Measurements from ENCODE around the gene ZNF200. TPM values are rescaled to one million over a fixed set of nuclear protein-coding genes. Genes with fewer than 3 reads are reported as not detected.
"Not testable (repeated sequence)": the region's sequence is repeated elsewhere in the genome, so short reads cannot be mapped to it uniquely, and the experiment has no call there.

The ZNF200 gene
- total RNA-seq, 1 experiment from 2014 or later, result 14.9 TPM

DNA sequence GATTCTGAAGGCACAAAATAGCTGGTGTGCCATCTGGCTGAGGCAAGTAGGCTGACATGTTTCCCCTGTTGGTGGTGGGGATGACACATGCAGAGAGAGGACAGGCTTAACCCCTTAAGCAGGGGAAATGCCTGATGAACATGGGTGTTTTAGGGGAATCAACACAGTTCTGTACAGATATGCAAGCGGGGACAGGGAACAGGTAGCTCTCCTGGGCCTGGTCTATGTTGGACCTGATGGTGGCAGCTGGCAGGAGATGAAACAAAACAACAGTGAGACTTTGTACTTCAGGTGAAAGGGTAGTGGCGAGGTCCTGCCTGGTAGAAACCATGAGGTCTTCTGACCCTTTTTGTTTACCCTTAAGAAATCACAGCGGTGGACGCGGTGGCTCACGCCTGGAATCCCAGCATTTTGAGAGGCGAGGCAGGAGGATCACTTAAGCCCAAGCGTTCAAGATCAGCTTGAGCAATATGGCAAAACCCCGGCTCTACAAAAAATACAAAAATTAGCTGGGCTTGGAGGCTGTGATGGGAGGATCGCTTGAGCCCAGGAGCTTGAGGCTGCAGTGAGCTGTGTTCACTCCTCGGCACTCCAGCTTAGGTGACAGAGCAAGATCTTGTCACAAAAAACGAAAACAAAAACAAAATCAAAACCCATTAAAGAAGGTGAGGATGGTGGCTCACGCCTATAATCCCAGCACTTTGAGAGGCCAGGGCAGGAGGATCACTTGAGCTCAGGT lies 36.5 kb downstream of the ZNF200 start:
- DNase-seq (ENCODE audit: low read depth), result peak; percentile 11

DNA sequence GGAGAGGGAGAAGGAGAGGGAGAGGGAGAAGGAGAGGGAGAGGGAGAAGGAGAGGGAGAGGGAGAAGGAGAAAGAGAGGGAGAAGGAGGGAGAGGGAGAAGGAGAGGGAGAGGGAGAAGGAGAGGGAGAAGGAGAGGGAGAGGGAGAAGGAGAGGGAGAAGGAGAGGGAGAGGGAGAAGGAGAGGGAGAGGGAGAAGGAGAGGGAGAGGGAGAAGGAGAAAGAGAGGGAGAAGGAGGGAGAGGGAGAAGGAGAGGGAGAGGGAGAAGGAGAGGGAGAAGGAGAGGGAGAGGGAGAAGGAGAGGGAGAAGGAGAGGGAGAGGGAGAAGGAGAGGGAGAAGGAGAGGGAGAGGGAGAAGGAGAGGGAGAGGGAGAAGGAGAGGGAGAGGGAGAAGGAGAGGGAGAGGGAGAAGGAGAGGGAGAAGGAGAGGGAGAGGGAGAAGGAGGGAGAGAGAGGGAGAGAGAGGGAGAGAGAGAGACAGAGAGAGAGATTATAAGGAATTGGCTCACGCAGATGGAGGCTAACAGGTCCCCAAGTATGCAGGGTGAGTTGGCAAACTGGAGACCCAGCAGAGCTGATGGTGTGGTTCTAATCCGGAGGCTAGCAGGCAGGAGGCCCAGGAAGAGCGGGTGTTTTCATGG lies 37.1 kb downstream of the ZNF200 start:
- DNase-seq (ENCODE audit: low read depth), result not testable (repeated sequence)

- no peak for DNase-seq (ENCODE audit: low read depth)
Measured at GRCh38 chr16:3195975-3196374, 39.0 kb downstream of the ZNF200 start.

- DNase-seq (ENCODE audit: low read depth), result no peak
Measured at GRCh38 chr16:3194792-3195191, 40.2 kb downstream of the ZNF200 start.

GRCh38 chr16:3193221-3194212 lies 41.4 kb downstream of the ZNF200 start:
- DNase-seq (ENCODE audit: low read depth), result no peak

DNA sequence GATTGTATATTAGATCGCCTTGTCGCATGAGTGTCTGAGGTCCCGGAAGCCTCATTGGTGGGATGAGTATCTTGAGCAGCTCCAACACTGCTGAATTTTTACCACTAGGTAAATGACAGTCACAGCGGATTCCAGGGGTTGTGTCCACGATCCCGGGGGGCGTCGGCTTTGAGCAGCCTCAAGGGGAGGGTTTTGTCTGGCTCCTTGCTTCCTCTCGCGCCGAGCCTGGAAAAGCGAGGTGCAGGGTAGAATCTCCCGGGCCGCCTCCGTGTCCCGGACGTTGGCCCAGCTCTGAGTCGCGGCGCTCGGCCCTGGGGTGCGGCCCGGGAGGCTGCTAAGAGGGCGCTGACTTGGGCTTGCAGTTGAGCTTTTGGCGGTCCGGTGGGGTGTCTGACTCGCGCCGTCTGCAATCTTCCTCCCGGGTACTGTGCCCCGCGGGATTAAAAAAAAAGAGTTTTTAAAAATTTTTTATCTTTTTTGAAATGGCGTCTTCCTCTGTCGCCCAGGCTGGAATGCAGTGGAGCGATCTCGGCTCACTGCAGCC lies 42.4 kb downstream of the ZNF200 start:
- DNase-seq (ENCODE audit: low read depth), result peak; percentile 11

DNA sequence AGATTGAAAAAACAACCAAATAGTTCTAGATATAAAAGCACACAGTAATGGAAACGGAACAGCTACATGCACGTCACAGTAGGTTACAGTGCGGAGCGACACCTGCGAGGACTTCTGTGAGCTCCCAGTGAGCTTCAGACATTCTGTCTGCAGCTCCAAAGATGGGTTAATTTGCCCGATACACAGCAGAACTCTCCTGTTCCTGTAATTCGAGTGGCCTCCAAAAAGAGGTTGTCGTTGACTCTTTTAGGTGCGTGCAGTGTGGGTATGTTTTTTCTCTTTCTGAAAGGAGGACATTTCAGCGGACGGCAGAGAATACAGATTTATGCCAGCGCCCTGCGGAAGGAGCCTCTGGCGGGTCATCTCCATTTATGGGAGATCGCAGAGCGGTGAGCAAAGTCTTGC lies 44.0 kb downstream of the ZNF200 start:
- DNase-seq (ENCODE audit: low read depth), result no peak

GRCh38 chr16:3189869-3190268 lies 45.1 kb downstream of the ZNF200 start:
- DNase-seq (ENCODE audit: low read depth), result no peak

- peak; percentile 60 for DNase-seq (ENCODE audit: low read depth)
Measured at GRCh38 chr16:3188925-3189825, 45.8 kb downstream of the ZNF200 start.

DNA sequence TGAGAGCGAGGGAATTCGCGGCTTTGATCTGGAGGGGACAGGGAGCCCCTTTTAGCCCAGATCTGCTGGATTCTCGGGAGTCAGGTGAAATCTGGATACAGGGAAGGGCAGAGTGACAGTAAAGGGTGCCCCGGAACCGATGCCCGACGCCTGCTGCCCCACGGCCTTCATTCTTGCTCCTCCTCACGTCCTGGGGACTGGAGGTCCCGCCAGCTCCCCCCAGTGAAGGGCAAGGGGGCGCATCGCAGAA lies 46.4 kb downstream of the ZNF200 start:
- DNase-seq (ENCODE audit: low read depth), result no peak

DNA sequence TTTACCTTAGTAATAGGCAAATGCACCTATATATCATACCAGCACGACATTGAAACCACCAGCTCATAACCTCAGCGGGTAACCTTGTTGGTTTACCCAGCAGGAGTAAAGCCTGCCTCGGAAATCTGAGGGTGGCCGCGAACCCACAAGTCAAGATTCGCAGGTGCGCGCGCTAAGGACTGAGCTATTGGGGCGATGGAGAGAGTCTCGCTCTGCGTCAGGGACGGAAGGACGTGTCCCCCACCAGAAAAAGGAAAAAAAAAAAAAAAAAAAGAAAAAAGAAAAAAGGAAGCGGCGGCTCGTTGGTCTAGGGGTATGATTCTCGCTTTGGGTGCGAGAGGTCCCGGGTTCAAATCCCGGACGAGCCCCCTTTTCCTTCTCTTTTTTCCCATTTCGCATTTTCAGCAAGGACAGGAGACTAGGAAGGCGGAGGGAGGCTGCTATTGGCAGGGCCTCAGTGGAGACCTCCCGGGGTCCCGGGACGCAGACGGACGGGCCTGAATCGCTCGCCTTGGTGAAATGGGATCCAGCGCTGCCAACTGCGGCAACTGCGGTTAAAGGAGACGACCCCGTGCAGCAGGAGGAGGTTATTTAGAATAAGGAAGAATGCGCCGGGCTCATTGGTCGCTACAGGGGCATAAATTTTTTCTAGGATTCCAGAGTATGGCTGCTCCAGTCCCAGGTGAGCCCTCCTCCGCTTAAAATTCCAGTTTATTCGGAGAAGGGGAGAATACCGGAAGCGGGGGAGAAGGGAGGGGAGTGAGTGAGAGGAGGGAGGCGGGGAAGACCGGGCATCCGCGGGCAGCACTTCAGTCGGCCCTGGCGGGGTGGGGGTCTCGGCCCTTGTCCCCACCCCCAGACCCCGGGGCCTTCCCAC lies 46.9 kb downstream of the ZNF200 start, which contains the start of gene OR1F1:
TSS of gene OR1F1 (plus strand) at position 407 of the 877 bp plus-strand sequence.
- DNase-seq (ENCODE audit: low read depth), result peak; percentile 56

DNA sequence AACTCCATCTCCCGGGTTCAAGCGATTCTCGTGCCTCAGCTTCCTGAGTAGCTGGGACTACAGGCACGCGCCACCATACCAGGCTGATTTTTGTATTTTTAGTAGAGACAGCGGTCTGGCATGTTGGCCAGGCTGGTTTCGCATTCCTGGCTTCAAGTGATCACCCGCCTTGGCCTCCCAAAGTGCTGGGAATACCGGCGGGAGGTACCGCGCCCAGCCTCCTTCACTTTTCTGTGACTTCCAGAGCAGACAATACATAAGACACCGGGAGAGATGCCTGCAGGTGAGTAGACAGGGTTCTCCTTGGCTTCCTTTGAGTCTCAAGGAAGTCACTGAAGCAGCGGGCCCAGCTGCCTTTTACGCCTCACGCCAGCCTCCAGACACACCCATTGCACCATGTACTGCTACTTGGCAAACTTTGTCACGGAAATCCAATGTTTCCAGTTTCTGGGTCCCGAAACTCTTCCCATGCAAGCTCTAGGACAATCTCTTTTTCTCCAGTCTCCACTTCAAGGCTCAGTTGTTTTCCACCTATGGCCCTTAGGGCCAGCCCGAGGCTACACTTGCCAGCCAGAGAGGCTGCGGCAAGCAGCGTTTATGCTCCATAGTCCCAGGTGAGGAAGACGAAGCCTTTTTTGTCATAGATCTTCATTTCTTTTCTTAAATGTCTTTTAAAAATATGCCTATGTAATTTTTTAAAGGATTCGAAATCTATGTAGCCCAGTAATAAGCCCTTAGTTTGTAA lies 47.8 kb downstream of the ZNF200 start:
- DNase-seq (ENCODE audit: low read depth), result no peak

- DNase-seq (ENCODE audit: low read depth), result peak; percentile 11
Measured at GRCh38 chr16:3183445-3184139, 51.4 kb downstream of the ZNF200 start.

DNA sequence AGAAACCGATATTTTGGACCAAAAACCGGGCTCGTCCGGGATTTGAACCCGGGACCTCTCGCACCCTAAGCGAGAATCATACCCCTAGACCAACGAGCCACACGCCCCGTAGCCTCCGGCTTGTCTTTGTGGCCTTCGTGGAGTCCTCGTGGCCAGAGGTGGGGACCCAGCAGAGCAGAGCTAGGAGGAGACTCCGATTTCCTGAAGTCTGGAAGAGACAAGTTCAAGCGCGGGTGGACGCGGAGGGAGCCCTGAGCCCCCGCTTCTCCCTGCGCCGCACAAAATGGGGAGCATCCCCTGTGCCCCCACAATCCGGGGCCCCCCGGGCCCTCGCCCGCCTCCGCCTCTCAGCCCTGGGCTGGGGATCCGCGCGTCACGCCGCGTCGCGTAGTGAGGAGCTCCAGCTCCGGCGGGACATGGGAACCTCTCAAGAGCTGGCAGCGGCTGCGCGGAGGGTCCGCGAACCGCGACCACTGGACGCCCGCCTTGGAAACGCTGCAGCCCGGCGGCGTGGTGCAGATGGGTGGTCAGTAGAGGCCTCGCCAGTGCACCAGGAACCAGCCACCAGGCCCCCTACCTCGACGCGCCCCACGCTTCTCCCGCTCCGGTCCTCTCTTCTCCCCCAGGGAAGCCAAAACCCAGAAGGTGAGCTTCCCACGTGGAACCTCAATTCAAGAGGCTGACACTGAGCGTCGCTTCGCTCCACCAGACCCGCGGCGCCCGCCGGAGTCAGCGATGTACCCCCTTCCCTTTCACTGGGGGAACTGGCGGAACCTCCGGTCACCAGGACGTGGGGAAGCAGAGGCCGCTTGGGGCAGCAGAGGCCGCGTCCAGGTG lies 52.1 kb downstream of the ZNF200 start:
- DNase-seq (ENCODE audit: low read depth), result peak; percentile 53

GRCh38 chr16:3182293-3182607 lies 52.7 kb downstream of the ZNF200 start:
- DNase-seq (ENCODE audit: low read depth), result not testable (repeated sequence)

GRCh38 chr16:3180445-3180878 lies 54.5 kb downstream of the ZNF200 start:
- no peak for DNase-seq (ENCODE audit: low read depth)

DNA sequence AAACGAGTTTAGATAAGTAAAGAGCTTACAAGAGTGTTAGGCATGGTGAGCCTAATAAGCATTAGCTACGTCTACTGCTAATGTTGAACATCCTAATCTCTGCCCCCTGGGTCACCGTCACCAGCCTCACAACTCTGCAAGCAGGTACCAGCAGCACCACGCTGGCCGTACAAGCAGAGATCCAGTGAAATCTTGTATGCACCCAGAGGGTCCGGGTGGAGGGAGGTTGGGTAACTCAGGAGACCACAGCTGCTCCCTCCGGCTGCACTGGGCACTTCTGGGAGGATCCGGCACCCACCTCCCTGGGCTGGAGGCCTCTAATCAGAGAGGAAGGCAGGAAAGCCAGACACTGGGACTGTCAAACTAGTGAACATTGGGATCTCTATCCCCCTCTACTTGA lies 55.3 kb downstream of the ZNF200 start:
- no peak for DNase-seq (ENCODE audit: low read depth)

Data from RPMI7951 (cell line).